Psoas muscle (tissue), 8 donors: ENCODE measurements around the gene TPST2. TPM values are rescaled to one million over a fixed set of nuclear protein-coding genes. Genes with fewer than 3 reads are reported as not detected.

Source experiments
- ATAC-seq, 4 donors: fragments of 200-7000 bp; cut with Tn5 transposase; one replicate each; pipeline ENCODE4 v1.9.1; 2020; ENCODE audit warnings: moderate library complexity in 3 of 4, mild to moderate bottlenecking in 2 of 4
- DNase-seq, 2 donors: peaks; one replicate each; pipeline ENCODE4 v3.0.0-alpha.2; 2020
- H3K27ac ChIP-seq: fragments of 200-600 bp; one replicate; pipeline ENCODE4 v1.8.0; 2022
- H3K27me3 ChIP-seq, 3 donors: fragments of 200-600 bp in 1 of 3; one replicate each; pipeline versions ENCODE4 v1.6.1 to v1.8.0; 2013 to 2022; ENCODE audit warnings: low read length in 2 of 3, mild to moderate bottlenecking in 2 of 3, moderate library complexity in 1 of 3; ENCODE audit not compliant: insufficient read depth in 3 of 3
- H3K36me3 ChIP-seq, 2 donors: fragments of 200-600 bp in 1 of 2; one replicate each; pipeline versions ENCODE4 v1.6.1 to v1.8.0; 2013 to 2022; ENCODE audit warnings: low read depth in 1 of 2, mild to moderate bottlenecking in 1 of 2, moderate library complexity in 1 of 2; ENCODE audit not compliant: insufficient read depth in 1 of 2
- H3K4me1 ChIP-seq: fragments of 200-600 bp; one replicate; pipeline ENCODE4 v1.8.0; 2022
- H3K4me3 ChIP-seq: fragments of 200-600 bp; one replicate; pipeline ENCODE4 v1.8.0; 2022; ENCODE audit warnings: mild to moderate bottlenecking
- H3K9me3 ChIP-seq: fragments of 200-600 bp; one replicate; pipeline ENCODE4 v1.8.0; 2022
- WGBS, 3 donors: extraction: QIAGEN DNeasy Blood & Tissue Kit; methylation state at CpG; one replicate each; pipeline versions ENCODE4 v1.1.6 to v1.1.7; 2013; 5-methylcytosine and 5-hydroxymethylcytosine counted together
- intact Hi-C, 2 donors: fragments of 100-400 bp; cut with DNase I; formaldehyde crosslinking; loops; one replicate each; pipeline versions ENCODE4 v1.11.0 to v1.14.2; 2022
- polyA plus RNA-seq, 3 donors: library from polyadenylated mRNA; stranded (reverse); fragments of 200-250 nt; gene quantifications; one replicate each; pipeline ENCODE4 v1.2.3, GENCODE V29; 2013
- total RNA-seq, 4 donors: library from RNA; stranded (reverse); fragmentation: NEBNext Ultra II Directional in 2 of 4; extraction: Animal tissue kit (Norgen Biotek cat#: 25700) in 2 of 4; gene quantifications; one replicate each; pipeline versions ENCODE4 v1.2.1 to v1.2.4, GENCODE V29; 2021 to 2023
- TF ChIP-seq, protein P1 (sequence below): fragments of 200-600 bp; IDR thresholded peaks from one replicate; pipeline ENCODE4 v1.8.0; 2022; ENCODE audit warnings: antibody characterized with exemption
- donor health status: healthy with polysubstance abuse.
- donor health status: DM: no; HTN: no; CAD: no; lungs with moderate emphysema.
- donor health status: Bipolar disorder and iron deficiency.
- donor health status: healthy.
- donor health status: DM: yes; HTN: yes; CAD: no.
- donor health status: DM: no; HTN: no; CAD: no.
- donor health status: DM: no; HTN: no; CAD: no.
- donor health status: DM: yes; HTN: yes; CAD: no.

Gene TPST2
- total and polyA plus RNA-seq, 7 donors = 22.1 to 76.4 (median 32.9) TPM

DNA sequence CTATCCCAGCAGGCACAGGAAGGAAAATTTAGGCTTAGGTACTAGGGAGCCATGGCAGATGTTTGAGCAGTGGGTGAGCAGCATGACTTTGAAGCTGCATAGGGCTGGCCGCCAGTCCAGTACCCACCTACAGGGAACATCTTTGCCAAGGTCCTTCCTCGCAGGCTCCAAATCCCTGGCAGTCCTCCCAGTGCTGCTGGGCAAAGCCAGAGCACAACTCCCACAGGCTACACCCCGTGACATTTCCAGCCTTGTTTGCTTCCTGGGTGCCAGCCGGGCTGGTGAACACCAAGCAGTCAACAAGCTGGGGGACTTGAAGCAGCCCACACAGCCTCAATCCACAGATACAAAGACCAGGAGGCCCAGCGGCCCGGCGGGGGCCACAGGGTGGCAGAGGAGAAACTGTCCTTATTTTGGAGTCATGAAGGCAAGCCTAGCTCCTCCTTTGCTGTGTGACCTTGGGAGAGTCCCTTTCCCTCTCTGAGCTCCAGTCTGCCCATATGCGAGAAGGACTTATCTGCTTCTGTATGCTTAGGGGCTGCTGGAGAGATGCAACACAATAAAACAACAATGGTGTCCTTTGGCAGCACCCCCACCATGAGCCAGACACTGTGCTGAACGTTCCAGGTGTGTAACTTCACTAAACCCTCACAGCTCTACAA is 28.0 kb downstream of the TPST2 start:
- intact Hi-C loops = loop anchor here in 1 of 2 donors (5.0 kb wide), 1 partner anchor 35 kb away; no protein-coding TSS in a partner anchor
- no peaks in the 10 kb centered on the region for H3K27me3 ChIP-seq
- ATAC-seq (peak; percentile 51 to 78 (median 68)), DNase-seq (peak; percentile 50 to 84)
- H3K36me3 ChIP-seq = peaks cover 0 to 12% of the 10 kb centered on the region in 2 donors
- peaks cover 33% of the 10 kb centered on the region for H3K4me1 ChIP-seq
- 53 to 71% (median 55%) methylated on average over 9 of the region's 9 CpGs for WGBS, 3 donors
- peak overlapping the region; percentile 90 for H3K27ac ChIP-seq
- TF ChIP-seq, protein P1, sequence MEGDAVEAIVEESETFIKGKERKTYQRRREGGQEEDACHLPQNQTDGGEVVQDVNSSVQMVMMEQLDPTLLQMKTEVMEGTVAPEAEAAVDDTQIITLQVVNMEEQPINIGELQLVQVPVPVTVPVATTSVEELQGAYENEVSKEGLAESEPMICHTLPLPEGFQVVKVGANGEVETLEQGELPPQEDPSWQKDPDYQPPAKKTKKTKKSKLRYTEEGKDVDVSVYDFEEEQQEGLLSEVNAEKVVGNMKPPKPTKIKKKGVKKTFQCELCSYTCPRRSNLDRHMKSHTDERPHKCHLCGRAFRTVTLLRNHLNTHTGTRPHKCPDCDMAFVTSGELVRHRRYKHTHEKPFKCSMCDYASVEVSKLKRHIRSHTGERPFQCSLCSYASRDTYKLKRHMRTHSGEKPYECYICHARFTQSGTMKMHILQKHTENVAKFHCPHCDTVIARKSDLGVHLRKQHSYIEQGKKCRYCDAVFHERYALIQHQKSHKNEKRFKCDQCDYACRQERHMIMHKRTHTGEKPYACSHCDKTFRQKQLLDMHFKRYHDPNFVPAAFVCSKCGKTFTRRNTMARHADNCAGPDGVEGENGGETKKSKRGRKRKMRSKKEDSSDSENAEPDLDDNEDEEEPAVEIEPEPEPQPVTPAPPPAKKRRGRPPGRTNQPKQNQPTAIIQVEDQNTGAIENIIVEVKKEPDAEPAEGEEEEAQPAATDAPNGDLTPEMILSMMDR = no peak
- H3K4me3 ChIP-seq = peak overlapping the region; percentile 58
- no peaks in the 10 kb centered on the region for H3K9me3 ChIP-seq

DNA sequence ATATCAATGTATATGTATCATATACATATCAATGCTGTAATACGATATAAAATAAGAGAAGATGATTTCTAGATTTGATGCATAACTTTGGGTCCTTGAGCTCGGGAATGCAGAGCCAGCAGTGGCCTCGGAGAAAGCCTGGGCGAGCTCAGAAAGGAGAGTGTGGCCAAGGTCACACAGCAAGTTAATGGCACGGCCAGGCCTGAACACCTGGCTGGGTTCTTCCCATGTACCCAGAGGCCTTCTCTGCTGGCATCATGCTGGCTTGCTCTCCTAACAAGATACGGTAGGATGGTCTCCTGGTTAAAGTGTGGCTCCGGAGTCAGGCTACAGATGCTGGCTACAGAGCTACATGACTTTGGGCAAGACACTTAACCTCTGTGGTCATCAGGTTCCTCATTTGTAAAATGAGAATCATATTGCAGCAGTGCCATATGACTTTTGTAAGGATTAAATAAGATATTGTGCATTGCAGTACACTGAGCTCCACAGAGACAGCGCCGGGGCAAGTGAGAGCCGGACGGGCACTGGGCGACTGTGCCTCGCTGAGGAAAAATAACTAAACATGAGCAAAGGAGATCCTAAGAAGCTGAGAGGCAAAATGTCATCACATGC is 29.9 kb downstream of the TPST2 start:
- TF ChIP-seq, protein P1 = no peak
- H3K27ac ChIP-seq = peak overlapping the region; percentile 90
- intact Hi-C loops = loop anchor here in 1 of 2 donors (5.0 kb wide), 1 partner anchor 33 kb away; no protein-coding TSS in a partner anchor
- 38 to 71% (median 41%) methylated on average over 13 of the region's 13 CpGs for WGBS, 3 donors
- ATAC-seq = peak; percentile 56 to 86 (median 75)
- DNase-seq = peak in 1 of 2 donors; percentile 61
- peaks cover 0 to 10% of the 10 kb centered on the region in 2 donors for H3K36me3 ChIP-seq
- peaks cover 46% of the 10 kb centered on the region for H3K4me1 ChIP-seq
- no peaks in the 10 kb centered on the region for H3K9me3 ChIP-seq
- no peaks in the 10 kb centered on the region for H3K27me3 ChIP-seq
- H3K4me3 ChIP-seq = peak overlapping the region; percentile 58

DNA sequence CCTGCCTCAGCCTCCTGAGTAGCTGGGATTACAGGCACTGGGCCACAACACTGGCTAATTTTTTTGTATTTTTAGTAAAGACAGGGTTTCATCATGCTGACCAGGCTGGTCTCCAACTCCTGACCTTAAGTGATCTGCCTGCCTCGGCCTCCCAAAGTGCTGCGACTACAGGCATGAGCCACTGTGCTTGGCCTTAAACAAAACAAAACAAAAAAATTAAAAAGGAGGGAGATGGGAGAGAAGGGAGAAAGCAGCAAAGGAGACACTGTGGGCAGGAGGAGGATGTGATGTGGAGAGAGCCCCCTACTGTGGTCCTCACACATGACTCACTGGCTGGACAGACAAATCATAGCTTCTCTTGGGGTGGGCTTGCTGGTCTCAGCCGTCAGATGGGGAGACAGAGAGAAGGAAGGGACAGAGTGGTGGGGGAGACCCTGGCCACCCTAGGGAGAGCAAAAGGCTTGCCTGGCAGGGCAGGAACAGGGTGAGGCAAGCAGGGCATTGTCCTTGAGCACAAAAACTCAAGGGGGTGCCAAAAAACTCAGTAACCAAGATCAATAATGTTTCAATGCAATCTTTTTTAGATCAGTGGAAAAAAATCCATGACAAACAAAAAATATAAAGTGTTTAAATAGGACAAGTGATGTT is 31.6 kb downstream of the TPST2 start:
- 53 to 78% (median 54%) methylated on average over 3 of the region's 3 CpGs for WGBS, 3 donors
- Histone ChIP-seq H3K9me3 (no peaks in the 10 kb centered on the region), H3K27me3 (no peaks in the 10 kb centered on the region), H3K4me1 (peaks cover 63% of the 10 kb centered on the region), H3K36me3 (no peaks in the 10 kb centered on the region), H3K27ac (peak overlapping the region; percentile 90), H3K4me3 (no peak overlapping the region)
- TF ChIP-seq, protein P1 = no peak
- DNase-seq (no peak), ATAC-seq (no peak)
- intact Hi-C loops = no loop called here

DNA sequence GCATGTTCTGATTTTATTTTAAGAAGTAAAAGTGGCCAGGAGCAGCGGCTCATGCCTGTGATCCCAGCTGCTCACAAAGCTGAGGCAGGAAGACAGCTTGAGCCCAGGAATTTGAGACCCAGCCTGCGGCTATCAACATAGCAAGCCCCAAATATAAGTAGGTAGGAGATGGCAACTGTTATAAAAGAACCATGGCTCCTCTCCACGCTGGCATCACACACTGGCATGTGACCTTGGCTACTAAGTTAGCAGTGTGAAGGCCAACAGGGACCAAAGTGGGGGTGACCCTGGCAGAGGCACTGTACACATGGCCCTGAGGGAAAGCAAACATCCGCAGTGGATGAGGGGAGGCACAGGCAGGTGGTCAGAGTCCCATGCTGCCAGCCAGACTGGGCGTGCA is 33.0 kb downstream of the TPST2 start:
- Histone ChIP-seq H3K4me1 (peaks cover 66% of the 10 kb centered on the region), H3K9me3 (no peaks in the 10 kb centered on the region), H3K27me3 (no peaks in the 10 kb centered on the region), H3K36me3 (no peaks in the 10 kb centered on the region), H3K4me3 (no peak overlapping the region), H3K27ac (peak overlapping the region; percentile 76)
- DNase-seq (peak in 1 of 2 donors; percentile 59), ATAC-seq (peak; percentile 27 to 42 (median 36))
- TF ChIP-seq, protein P1 = no peak
- intact Hi-C loops = no loop called here
- WGBS, 3 donors = 33 to 51% (median 36%) methylated on average over 5 of the region's 5 CpGs
